ENCODE data around the gene MED15. TPM values are rescaled to one million over a fixed set of nuclear protein-coding genes. Genes with fewer than 3 reads are reported as not detected.
A peak's percentile ranks its signal among the peaks of the same experiment; 100 is the strongest.

The MED15 gene
- total RNA-seq, 6 donors from 2014 or later = 64.2 to 170 (median 123) TPM

DNA sequence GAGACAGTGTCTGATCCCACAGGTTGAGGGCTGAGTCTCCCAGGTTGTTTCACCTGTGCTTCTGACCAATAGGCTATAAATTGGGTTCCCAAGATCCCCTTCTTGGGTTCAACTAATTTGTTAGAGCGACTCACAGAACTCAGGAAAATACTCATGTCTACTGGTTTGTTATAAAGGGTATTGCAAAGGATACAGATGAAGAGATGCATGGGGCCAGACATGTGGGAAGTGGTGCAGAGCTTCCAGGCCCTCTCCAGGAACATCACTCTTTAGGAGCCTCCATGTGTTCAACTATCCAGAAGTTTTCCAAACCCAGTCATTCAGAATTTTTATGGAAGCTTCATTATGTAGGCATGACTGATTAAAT lies 16.5 kb upstream of the MED15 start:
- H3K4me3 ChIP-seq = no peak overlapping the region
- ATAC-seq (ENCODE audit: low FRiP score in 2 of 2) = no peak
- 100% methylated on average over 1 of the region's 1 CpG for WGBS, 2 donors
- H3K4me1 ChIP-seq = peaks cover 9 to 19% (median 12%) of the 10 kb centered on the region in 4 donors
- H3K27me3 ChIP-seq = no peaks in the 10 kb centered on the region
- H3K9me3 ChIP-seq = no peaks in the 10 kb centered on the region
- H3K36me3 ChIP-seq = peaks cover 0 to 9% (median 2%) of the 10 kb centered on the region in 4 donors
- DNase-seq = no peak
- H3K27ac ChIP-seq = no peak overlapping the region
- TF ChIP-seq POLR2A (IDR thresholded peaks at IDR 0.05) (no peak), EP300 (IDR thresholded peaks at IDR 0.05) (no peak)

DNA sequence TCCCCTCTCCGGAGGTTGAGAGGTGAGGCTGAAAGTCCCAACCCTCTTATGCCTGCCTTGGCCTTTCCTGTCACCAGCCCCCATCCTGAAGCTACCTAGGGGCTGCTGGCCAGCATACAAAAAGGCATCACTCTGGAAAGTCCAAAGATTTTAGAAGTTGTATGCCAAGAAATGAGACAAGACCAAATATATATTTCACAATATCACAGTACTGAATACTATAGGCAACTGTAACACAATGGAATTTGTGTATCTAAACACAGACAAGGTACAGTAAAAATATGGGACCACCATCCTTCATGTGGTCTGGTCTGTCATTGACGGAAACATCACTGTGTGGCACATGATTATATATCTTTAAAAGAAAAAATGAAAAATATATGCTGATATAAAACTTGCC lies 16.1 kb upstream of the MED15 start:
- TF ChIP-seq, protein P1, sequence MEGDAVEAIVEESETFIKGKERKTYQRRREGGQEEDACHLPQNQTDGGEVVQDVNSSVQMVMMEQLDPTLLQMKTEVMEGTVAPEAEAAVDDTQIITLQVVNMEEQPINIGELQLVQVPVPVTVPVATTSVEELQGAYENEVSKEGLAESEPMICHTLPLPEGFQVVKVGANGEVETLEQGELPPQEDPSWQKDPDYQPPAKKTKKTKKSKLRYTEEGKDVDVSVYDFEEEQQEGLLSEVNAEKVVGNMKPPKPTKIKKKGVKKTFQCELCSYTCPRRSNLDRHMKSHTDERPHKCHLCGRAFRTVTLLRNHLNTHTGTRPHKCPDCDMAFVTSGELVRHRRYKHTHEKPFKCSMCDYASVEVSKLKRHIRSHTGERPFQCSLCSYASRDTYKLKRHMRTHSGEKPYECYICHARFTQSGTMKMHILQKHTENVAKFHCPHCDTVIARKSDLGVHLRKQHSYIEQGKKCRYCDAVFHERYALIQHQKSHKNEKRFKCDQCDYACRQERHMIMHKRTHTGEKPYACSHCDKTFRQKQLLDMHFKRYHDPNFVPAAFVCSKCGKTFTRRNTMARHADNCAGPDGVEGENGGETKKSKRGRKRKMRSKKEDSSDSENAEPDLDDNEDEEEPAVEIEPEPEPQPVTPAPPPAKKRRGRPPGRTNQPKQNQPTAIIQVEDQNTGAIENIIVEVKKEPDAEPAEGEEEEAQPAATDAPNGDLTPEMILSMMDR (IDR thresholded peaks at IDR 0.05) = no peak
- TF ChIP-seq POLR2A (IDR thresholded peaks at IDR 0.05) (no peak), EP300 (IDR thresholded peaks at IDR 0.05) (no peak), POLR2AphosphoS5 (IDR thresholded peaks at IDR 0.05) (no peak)
- no peak for ATAC-seq (ENCODE audit: low FRiP score in 2 of 2)
- H3K36me3 ChIP-seq = peaks cover 0 to 9% (median 2%) of the 10 kb centered on the region in 4 donors

DNA sequence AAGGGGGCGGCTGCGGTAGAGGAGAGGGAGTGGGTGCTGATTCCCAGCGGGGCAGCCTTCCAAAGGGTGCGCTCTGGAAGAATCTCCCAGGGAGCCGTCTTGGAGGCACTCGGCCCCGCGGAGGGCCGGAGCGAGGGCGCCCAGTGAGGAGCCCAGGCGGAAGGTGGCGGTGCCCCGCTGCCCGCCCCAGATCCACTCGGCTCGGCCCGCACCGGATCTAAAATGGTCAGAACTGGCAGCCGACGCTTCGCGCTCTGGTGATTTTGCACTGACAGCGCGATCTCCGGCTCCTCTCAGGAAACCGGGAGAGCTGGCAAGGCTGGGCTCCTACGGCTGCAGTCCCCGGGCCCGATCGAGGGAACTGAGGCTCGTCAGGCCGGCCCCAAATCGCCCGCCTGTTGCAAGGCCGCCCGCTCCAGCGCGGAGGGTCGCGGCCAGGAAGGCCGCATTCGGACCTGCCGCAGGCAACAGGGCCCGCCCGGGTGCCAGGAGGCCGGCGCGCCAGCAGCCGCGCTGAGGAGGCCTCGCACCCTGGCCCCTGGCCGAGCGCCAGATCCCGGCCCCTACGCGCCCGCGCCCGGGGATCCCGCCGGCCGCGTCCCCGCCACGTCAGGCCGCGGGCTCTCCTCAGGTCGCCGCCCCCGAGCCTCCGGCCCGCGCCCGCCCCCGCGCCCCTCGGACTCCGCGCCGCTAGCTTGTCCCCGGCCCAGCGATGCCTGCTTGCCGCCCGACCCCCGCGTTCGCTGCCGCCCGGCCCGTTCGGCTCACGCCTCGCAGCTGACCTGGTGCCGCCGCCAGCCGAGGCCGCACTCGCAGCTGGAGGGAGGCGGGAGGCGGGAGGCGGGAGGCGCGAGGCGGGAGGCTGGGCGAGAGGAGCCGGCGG lies 12.2 kb upstream of the MED15 start, which contains the start of gene KLHL22:
TSS of gene KLHL22 (minus strand) at position 818 of the 883 bp plus-strand sequence. CDS start 6,584 bp downstream, outside the sequence.
- Histone ChIP-seq H3K9me3 (no peaks in the 10 kb centered on the region), H3K27ac (peak within 1 kb of the TSS; percentile 80 to 96 (median 90)), H3K36me3 (no peaks in the 10 kb centered on the region), H3K27me3 (no peaks in the 10 kb centered on the region), H3K4me1 (peaks cover 15 to 26% (median 16%) of the 10 kb centered on the region in 4 donors), H3K4me3 (peak within 1 kb of the TSS; percentile 67 to 83 (median 68))
- TF ChIP-seq, protein P1 (IDR thresholded peaks at IDR 0.05) = peak in 2 of 6 experiments; percentile 6 to 8
- TF ChIP-seq POLR2A (IDR thresholded peaks at IDR 0.05) (no peak), EP300 (IDR thresholded peaks at IDR 0.05) (no peak), POLR2AphosphoS5 (IDR thresholded peaks at IDR 0.05) (peak in 1 of 2 donors; percentile 32)
- DNase-seq = peak; percentile 28 to 88
- ATAC-seq (ENCODE audit: low FRiP score in 2 of 2) = peak in 1 of 2 donors; percentile 58
- WGBS, 2 donors = 0 to 12% methylated on average over 2 to 5 of the region's 108 CpGs

More for the DNA sequence above, 16.1 kb upstream of the MED15 start:
- no peak overlapping the region for H3K4me3 ChIP-seq
- no peaks in the 10 kb centered on the region for H3K9me3 ChIP-seq
- 91 to 96% methylated on average over 2 of the region's 2 CpGs for WGBS, 2 donors
- H3K27ac ChIP-seq = no peak overlapping the region
- peaks cover 10 to 19% (median 12%) of the 10 kb centered on the region in 4 donors for H3K4me1 ChIP-seq
- H3K27me3 ChIP-seq = no peaks in the 10 kb centered on the region
- DNase-seq = no peak

DNA sequence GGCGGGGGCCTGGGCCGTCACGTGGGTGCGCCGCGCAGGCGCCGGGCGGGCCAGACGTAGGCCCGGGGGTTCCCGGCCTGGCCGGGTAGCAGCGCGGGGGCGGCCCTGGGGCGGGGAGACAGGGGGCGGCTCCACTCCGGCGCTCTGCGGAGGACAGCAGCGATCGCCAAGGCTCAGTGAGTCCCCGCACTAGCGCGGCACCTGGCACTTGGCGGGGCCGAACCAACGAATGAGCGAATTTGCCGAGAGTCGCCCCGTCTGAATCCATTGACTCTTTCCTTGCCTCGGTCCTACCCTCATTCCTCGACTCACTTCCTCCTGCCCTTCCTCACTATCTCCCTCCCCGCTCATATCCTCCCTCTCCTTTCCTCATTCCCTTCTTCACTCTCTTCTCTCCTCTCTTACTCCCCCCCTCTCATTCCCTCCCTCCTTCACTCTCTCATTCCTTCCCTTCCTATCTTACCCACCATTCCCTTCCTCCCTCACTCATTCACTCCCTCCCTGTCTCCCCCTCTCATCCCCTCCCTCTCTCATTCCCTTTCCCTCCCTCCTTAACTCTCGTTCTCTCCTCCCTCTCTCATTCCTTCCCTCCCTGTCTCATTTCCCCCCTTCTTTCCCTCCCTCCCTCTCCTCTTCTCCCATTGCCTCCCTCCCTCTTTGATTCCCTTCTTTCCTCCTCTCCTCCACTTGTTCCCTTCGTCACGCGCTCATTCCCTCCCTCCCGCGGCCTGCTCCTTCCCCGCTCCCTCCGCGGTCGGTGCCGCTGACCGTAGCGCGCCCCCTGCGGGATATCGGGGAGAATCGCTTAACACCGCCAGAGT lies 11.3 kb upstream of the MED15 start:
- peaks cover 0 to 7% (median 1%) of the 10 kb centered on the region in 4 donors for H3K36me3 ChIP-seq
- H3K9me3 ChIP-seq = no peaks in the 10 kb centered on the region
- peak overlapping the region; percentile 80 to 96 (median 90) for H3K27ac ChIP-seq
- TF ChIP-seq EP300 (IDR thresholded peaks at IDR 0.05) (no peak), POLR2AphosphoS5 (IDR thresholded peaks at IDR 0.05) (peak; percentile 54 to 83), POLR2A (IDR thresholded peaks at IDR 0.05) (peak in 3 of 4 donors; percentile 72 to 85 (median 74))
- TF ChIP-seq, protein P1 (IDR thresholded peaks at IDR 0.05) = peak; percentile 81 to 92 (median 87)
- WGBS, 2 donors = 0 to 1% methylated on average over 33 to 36 of the region's 54 CpGs
- peak overlapping the region; percentile 8 to 83 (median 68) for H3K4me3 ChIP-seq
- ATAC-seq (ENCODE audit: low FRiP score in 2 of 2) = peak; percentile 96 to 98
- DNase-seq = peak; percentile 93 to 99
- no peaks in the 10 kb centered on the region for H3K27me3 ChIP-seq
- peaks cover 15 to 26% (median 16%) of the 10 kb centered on the region in 4 donors for H3K4me1 ChIP-seq
